IMR-90 (cell line): ENCODE data around the gene DUS2. TPM values are rescaled to one million over a fixed set of nuclear protein-coding genes. Genes with fewer than 3 reads are reported as not detected.

Source experiments
- ATAC-seq: fragments of 200-7000 bp; cut with Tn5 transposase; 2 replicates; pipeline ENCODE4 v1.9.1; 2020; ENCODE audit warnings: low read depth, mild to moderate bottlenecking, moderate library complexity
- BruUV-seq: library from RNA; stranded (reverse); fragments of 400-500 nt; replicated peaks from 2 replicates; lab custom pipeline; 2021; lab: Mats Ljungman, UMichigan
- CTCF ChIA-PET: fragments of 300-600 bp; formaldehyde crosslinking; extraction: SDS; loops from one replicate; lab custom pipeline; 2021; ENCODE audit warnings: antibody characterized with exemption; lab: Yijun Ruan, JAX
- POLR2A ChIA-PET: fragments of 300-600 bp; sonication (Branson Sonifier 250); formaldehyde crosslinking; loops from one replicate; lab custom pipeline; 2022; ENCODE audit warnings: antibody characterized with exemption; ENCODE audit not compliant: unreplicated experiment; lab: Charles Lee
- DNase-seq: peaks from one replicate; pipeline ENCODE4 v3.0.0; 2013
- H2AFZ ChIP-seq: replicated peaks from 2 replicates; pipeline ENCODE3; 2013; ENCODE audit warnings: low read length, mild to moderate bottlenecking; ENCODE audit not compliant: poor library complexity
- H2AK5ac ChIP-seq: 2 replicates; pipeline ENCODE4 v1.6.1; 2013; ENCODE audit warnings: low read depth, low read length, inconsistent platforms
- H2AK9ac ChIP-seq: replicated peaks from 2 replicates; pipeline ENCODE3; 2013; ENCODE audit warnings: mild to moderate bottlenecking, low read depth, low read length, moderate library complexity; ENCODE audit not compliant: poor library complexity
- H2BK120ac ChIP-seq: 2 replicates; pipeline ENCODE4 v1.6.1; 2013; ENCODE audit warnings: low read depth, low read length, inconsistent platforms
- H2BK15ac ChIP-seq: 3 replicates; pipeline ENCODE4 v1.6.1; 2013; ENCODE audit warnings: low read depth, low read length, inconsistent platforms
- H2BK20ac ChIP-seq: 2 replicates; pipeline ENCODE4 v1.6.1; 2013; ENCODE audit warnings: low read depth, mild to moderate bottlenecking, inconsistent platforms, low read length, moderate library complexity
- H2BK5ac ChIP-seq: 2 replicates; pipeline ENCODE4 v1.6.1; 2013; ENCODE audit warnings: mild to moderate bottlenecking, low read depth, low read length, inconsistent platforms; ENCODE audit not compliant: poor library complexity, severe bottlenecking
- H3K14ac ChIP-seq: replicated peaks from 2 replicates; pipeline ENCODE4 v1.6.1; 2013; ENCODE audit warnings: low read depth, low read length, inconsistent platforms
- H3K18ac ChIP-seq: 2 replicates; pipeline ENCODE4 v1.6.1; 2013; ENCODE audit warnings: low read depth, low read length, control low read depth
- H3K23ac ChIP-seq: 2 replicates; pipeline ENCODE4 v1.6.1; 2013; ENCODE audit warnings: low read depth, low read length, inconsistent platforms
- H3K27ac ChIP-seq: 2 replicates; pipeline ENCODE4 v1.5.1; 2013; ENCODE audit warnings: mild to moderate bottlenecking, control low read depth, low read length; ENCODE audit not compliant: insufficient read depth
- H3K27me3 ChIP-seq: 2 replicates; pipeline ENCODE4 v1.6.1; 2013; ENCODE audit warnings: low read length; ENCODE audit not compliant: control insufficient read depth, insufficient read depth
- H3K36me3 ChIP-seq: 2 replicates; pipeline ENCODE4 v1.6.1; 2013; ENCODE audit warnings: low read length, mixed read lengths; ENCODE audit not compliant: control insufficient read depth, insufficient read depth
- H3K4ac ChIP-seq: 2 replicates; pipeline ENCODE4 v1.6.1; 2013; ENCODE audit warnings: low read depth, low read length, inconsistent platforms
- H3K4me1 ChIP-seq: 2 replicates; pipeline ENCODE4 v1.6.1; 2013; ENCODE audit warnings: low read length, mixed read lengths; ENCODE audit not compliant: control insufficient read depth, insufficient read depth
- H3K4me2 ChIP-seq: 2 replicates; pipeline ENCODE4 v1.6.1; 2013; ENCODE audit warnings: low read depth, mild to moderate bottlenecking, control low read depth, low read length, moderate library complexity
- H3K4me3 ChIP-seq: 2 replicates; pipeline ENCODE4 v1.5.1; 2013; ENCODE audit warnings: low read depth, mild to moderate bottlenecking, control low read depth, low read length, moderate library complexity; ENCODE audit not compliant: insufficient read depth
- H3K56ac ChIP-seq: 2 replicates; pipeline ENCODE4 v1.6.1; 2013; ENCODE audit warnings: low read length, inconsistent platforms; ENCODE audit not compliant: insufficient read depth; ENCODE audit errors: extremely low read depth
- H3K79me1 ChIP-seq, 2 experiments: 2 replicates each; pipeline ENCODE4 v1.6.1; 2013; ENCODE audit warnings: low read length in 2 of 2, inconsistent platforms in 1 of 2, low read depth in 1 of 2
- H3K9ac ChIP-seq: 2 replicates; pipeline ENCODE4 v1.6.1; 2013; ENCODE audit warnings: low read depth, low read length, control low read depth
- H3K9me1 ChIP-seq: 2 replicates; pipeline ENCODE4 v1.6.1; 2013; ENCODE audit warnings: low read length, inconsistent platforms; ENCODE audit not compliant: insufficient read depth
- H3K9me3 ChIP-seq: 2 replicates; pipeline ENCODE4 v1.6.1; 2013; ENCODE audit warnings: low read length; ENCODE audit not compliant: control insufficient read depth, insufficient read depth
- H4K20me1 ChIP-seq: 2 replicates; pipeline ENCODE4 v1.6.1; 2013; ENCODE audit warnings: low read length, inconsistent platforms; ENCODE audit not compliant: insufficient read depth
- H4K5ac ChIP-seq: 2 replicates; pipeline ENCODE4 v1.6.1; 2013; ENCODE audit warnings: mild to moderate bottlenecking, low read depth, low read length, control low read depth
- H4K8ac ChIP-seq, 2 experiments: 2 replicates each; pipeline ENCODE4 v1.6.1; 2013; ENCODE audit warnings: low read depth in 2 of 2, low read length in 2 of 2, control low read depth in 1 of 2, inconsistent platforms in 1 of 2
- H4K91ac ChIP-seq: 2 replicates; pipeline ENCODE4 v1.6.1; 2013; ENCODE audit warnings: low read depth, low read length, inconsistent platforms; ENCODE audit not compliant: insufficient read depth
- CTCF ChIP-seq: conservative IDR thresholded peaks from 2 replicates; pipeline ENCODE4 v1.5.1; 2012; ENCODE audit warnings: mild to moderate bottlenecking, low read depth, low read length, improper control_type of control experiment
- ELK1 ChIP-seq: fragments of 150-350 bp; IDR thresholded peaks from 2 replicates; pipeline ENCODE4 v1.6.1; 2016; ENCODE audit warnings: low read depth, mild to moderate bottlenecking, low read length, moderate library complexity, borderline replicate concordance
- FOS ChIP-seq: fragments of 150-350 bp; IDR thresholded peaks from 2 replicates; pipeline ENCODE4 v1.6.1; 2016; ENCODE audit warnings: low read depth, low read length
- MAZ ChIP-seq: IDR thresholded peaks from 2 replicates; pipeline ENCODE4 v1.6.1; 2012; ENCODE audit warnings: low read depth, mild to moderate bottlenecking, low read length, improper control_type of control experiment, moderate library complexity, borderline replicate concordance
- RAD21 ChIP-seq: IDR thresholded peaks from 2 replicates; pipeline ENCODE4 v1.6.1; 2012; ENCODE audit warnings: low read length, improper control_type of control experiment
- RCOR1 ChIP-seq: IDR thresholded peaks from 2 replicates; pipeline ENCODE4 v1.6.1; 2012; ENCODE audit warnings: mild to moderate bottlenecking, low read length, improper control_type of control experiment; ENCODE audit not compliant: insufficient replicate concordance
- WGBS, 2 experiments: methylation state at CpG; one replicate each; pipeline versions ENCODE4 v1.1.5 to v1.1.7; 2013; ENCODE audit warnings: missing lambda C conversion rate in 2 of 2; ENCODE audit not compliant: insufficient read length in 1 of 2; ENCODE audit errors: extremely low coverage in 2 of 2; 5-methylcytosine and 5-hydroxymethylcytosine counted together
- dilution Hi-C: fragments of 300-500 bp; cut with HindIII; formaldehyde crosslinking; loops from one replicate; pipeline ENCODE4 v1.14.3; 2018; ENCODE audit warnings: low sequenced_read_pairs; ENCODE audit not compliant: unreplicated experiment
- in situ Hi-C: fragments of 300-500 bp; cut with MboI; formaldehyde crosslinking; loops from 3 replicates; pipeline ENCODE4 v1.14.3; 2019; ENCODE audit warnings: low sequenced_read_pairs, inconsistent platforms, mixed read lengths
- intact Hi-C: fragments of 100-400 bp; cut with micrococcal nuclease; formaldehyde crosslinking; loops from 2 replicates; pipeline ENCODE4 v1.10.0; 2022
- polyA plus RNA-seq, 3 experiments: library from polyadenylated mRNA; depleted of rRNA; stranded (reverse); fragments of >200 nt; gene quantifications; 2 replicates each; pipeline ENCODE4 v1.2.3, GENCODE V29; 2012; ENCODE audit warnings: low replicate concordance in 1 of 3
- total RNA-seq: library from RNA; depleted of rRNA; stranded (reverse); fragments of >200 nt; gene quantifications from 2 replicates; pipeline ENCODE4 v1.2.3, GENCODE V29; 2012

The DUS2 gene
- total and polyA plus RNA-seq, 2 of the 4 experiments (the other 2 are of a cell fraction) = 15.8 to 30.5 TPM

GRCh38 chr16:68097895-68098294 lies 74.8 kb downstream of the DUS2 start:
- dilution Hi-C loops = no loop called here
- intact Hi-C loops = no loop called here

More at GRCh38 chr16:68097895-68098294, 74.8 kb downstream of the DUS2 start:
- no CpG with 5 or more reads among the region's 3 CpGs for WGBS, 2 experiments
- H4K5ac ChIP-seq = no peak overlapping the region
- H2BK15ac ChIP-seq = no peak overlapping the region
- no peak overlapping the region for H4K91ac ChIP-seq
- no peak overlapping the region for H2AK5ac ChIP-seq
- no peak overlapping the region for H2AK9ac ChIP-seq
- no peak overlapping the region for H3K4me3 ChIP-seq
- H3K27me3 ChIP-seq = no peaks in the 10 kb centered on the region
- H3K9me1 ChIP-seq = peaks cover 5% of the 10 kb centered on the region
- ATAC-seq = no peak
- H2BK20ac ChIP-seq = no peak overlapping the region
- DNase-seq = no peak
- H2AFZ ChIP-seq = no peak overlapping the region
- H3K4me1 ChIP-seq = peaks cover 2% of the 10 kb centered on the region; the same call in 1 of the 2 replicates
- H3K9me3 ChIP-seq = no peaks in the 10 kb centered on the region
- H3K4me2 ChIP-seq = no peak overlapping the region
- no peak overlapping the region for H3K9ac ChIP-seq
- BruUV-seq = no TSS peak
- no peak overlapping the region for H3K4ac ChIP-seq
- POLR2A ChIA-PET = interaction anchor here (0.5 kb wide), 1 partner anchor 62 kb away, joined by 5 read pairs; no protein-coding TSS in a partner anchor
- peaks cover 22% of the 10 kb centered on the region for H4K20me1 ChIP-seq
- H3K27ac ChIP-seq = no peak overlapping the region
- H3K23ac ChIP-seq = no peak overlapping the region
- CTCF ChIA-PET = no interaction called here
- TF ChIP-seq MAZ (no peak), FOS (no peak), ELK1 (no peak), RAD21 (no peak), CTCF (no peak), RCOR1 (no peak)
- no peak overlapping the region for H3K14ac ChIP-seq
- in situ Hi-C loops = loop anchor here (10.0 kb wide), 1 partner anchor 127 kb away; no protein-coding TSS in a partner anchor
- no peak overlapping the region for H3K56ac ChIP-seq
- H3K18ac ChIP-seq = no peak overlapping the region
- no peak overlapping the region for H2BK120ac ChIP-seq
- H3K36me3 ChIP-seq = no peaks in the 10 kb centered on the region
- H3K79me1 ChIP-seq = peaks cover 34 to 72% of the 10 kb centered on the region in 2 experiments
- H4K8ac ChIP-seq = no peak overlapping the region
- no peak overlapping the region for H2BK5ac ChIP-seq
